Activated CD4-positive, alpha-beta T cell treated with anti-CD3 and anti-CD28 coated beads, Interleukin-2, amount 10 ng/mL, durations not matched to agents 7 days and 5 days (primary cell): ENCODE measurements around the gene STOX2. TPM values are rescaled to one million over a fixed set of nuclear protein-coding genes. Genes with fewer than 3 reads are reported as not detected.
"Not testable (repeated sequence)": the region's sequence is repeated elsewhere in the genome, so short reads cannot be mapped to it uniquely, and the experiment has no call there.

ENCODE experiments used
- CTCF ChIA-PET: fragments of 350-600 bp; sonication (Branson Sonifier 250); formaldehyde crosslinking; loops from one replicate; lab custom pipeline; 2021; ENCODE audit warnings: antibody characterized with exemption; lab: Charles Lee
- POLR2A ChIA-PET: fragments of 350-600 bp; sonication (Branson Sonifier 250); formaldehyde crosslinking; loops from one replicate; lab custom pipeline; 2021; ENCODE audit warnings: antibody characterized with exemption; lab: Charles Lee
- DNase-seq: peaks from one replicate; pipeline ENCODE4 v3.0.0-alpha.2; 2020
- H3K27ac Mint-ChIP-seq: one replicate; pipeline ENCODE4 v1.8.0; 2021; ENCODE audit warnings: mild to moderate bottlenecking, moderate library complexity, mixed read lengths
- H3K27me3 Mint-ChIP-seq: one replicate; pipeline ENCODE4 v1.8.0; 2021; ENCODE audit warnings: mixed read lengths
- H3K36me3 Mint-ChIP-seq: one replicate; pipeline ENCODE4 v1.8.0; 2021; ENCODE audit warnings: low read depth, mixed read lengths
- H3K4me1 Mint-ChIP-seq: one replicate; pipeline ENCODE4 v1.8.0; 2021; ENCODE audit warnings: mixed read lengths
- H3K4me3 Mint-ChIP-seq: one replicate; pipeline ENCODE4 v1.8.0; 2021; ENCODE audit warnings: mild to moderate bottlenecking, moderate library complexity, mixed read lengths
- H3K9me3 Mint-ChIP-seq: one replicate; pipeline ENCODE4 v1.8.0; 2021; ENCODE audit warnings: mixed read lengths
- total RNA-seq, 2 experiments: library from RNA; stranded (reverse); gene quantifications; one replicate each; pipeline ENCODE4 v1.2.3, GENCODE V29; 2021

Gene STOX2
- total RNA-seq, 2 experiments from 2014 or later: not detected

GRCh38 chr4:184028561-184029374 lies 123.7 kb downstream of the STOX2 start:
- Mint-ChIP-seq H3K4me1 (peaks cover 23% of the 10 kb centered on the region), H3K4me3 (peak overlapping the region; percentile 74), H3K27ac (peak overlapping the region; percentile 55), H3K9me3 (no peaks in the 10 kb centered on the region), H3K27me3 (peaks cover 12% of the 10 kb centered on the region), H3K36me3 (no peaks in the 10 kb centered on the region)
- peak; percentile 42 for DNase-seq
- ChIA-PET CTCF (interaction anchor here (0.6 kb wide), 1 partner anchor 978 kb away, joined by 3 read pairs; no protein-coding TSS in a partner anchor), POLR2A (interaction anchor here (0.7 to 0.9 kb wide), 3 partner anchors 11 to 1874 kb away, joined by 3 read pairs; no protein-coding TSS in a partner anchor)

- no peaks in the 10 kb centered on the region for H3K36me3 Mint-ChIP-seq
- peaks cover 23% of the 10 kb centered on the region for H3K4me1 Mint-ChIP-seq
- POLR2A ChIA-PET: no interaction called here
- no peak for DNase-seq
- H3K27ac Mint-ChIP-seq: no peak overlapping the region
- H3K4me3 Mint-ChIP-seq: no peak overlapping the region
- CTCF ChIA-PET: no interaction called here
- peaks cover 12% of the 10 kb centered on the region for H3K27me3 Mint-ChIP-seq
- H3K9me3 Mint-ChIP-seq: no peaks in the 10 kb centered on the region
Observed at GRCh38 chr4:184030036-184030435, 124.9 kb downstream of the STOX2 start.

- peaks cover 23% of the 10 kb centered on the region for H3K4me1 Mint-ChIP-seq
- POLR2A ChIA-PET: no interaction called here
- no peak overlapping the region for H3K4me3 Mint-ChIP-seq
- H3K27ac Mint-ChIP-seq: no peak overlapping the region
- peaks cover 10% of the 10 kb centered on the region for H3K27me3 Mint-ChIP-seq
- H3K9me3 Mint-ChIP-seq: no peaks in the 10 kb centered on the region
- CTCF ChIA-PET: no interaction called here
- no peaks in the 10 kb centered on the region for H3K36me3 Mint-ChIP-seq
- no peak for DNase-seq
Observed at GRCh38 chr4:184030764-184031163, 125.7 kb downstream of the STOX2 start.

GRCh38 chr4:184032091-184032490 lies 127.0 kb downstream of the STOX2 start:
- Mint-ChIP-seq H3K27ac (no peak overlapping the region), H3K9me3 (no peaks in the 10 kb centered on the region), H3K4me3 (no peak overlapping the region), H3K4me1 (peaks cover 23% of the 10 kb centered on the region), H3K27me3 (peaks cover 11% of the 10 kb centered on the region), H3K36me3 (no peaks in the 10 kb centered on the region)
- ChIA-PET CTCF (no interaction called here), POLR2A (no interaction called here)
- DNase-seq: no peak

- DNase-seq: no peak
- CTCF ChIA-PET: no interaction called here
- Mint-ChIP-seq H3K27me3 (peaks cover 54% of the 10 kb centered on the region), H3K4me3 (peak overlapping the region; percentile 30), H3K36me3 (no peaks in the 10 kb centered on the region), H3K9me3 (no peaks in the 10 kb centered on the region), H3K4me1 (peaks cover 9% of the 10 kb centered on the region), H3K27ac (no peak overlapping the region)
- POLR2A ChIA-PET: no interaction called here
Observed at GRCh38 chr4:184039963-184040383, 134.9 kb downstream of the STOX2 start.

GRCh38 chr4:184041156-184041555 lies 136.0 kb downstream of the STOX2 start:
- Mint-ChIP-seq H3K27ac (no peak overlapping the region), H3K27me3 (peaks cover 59% of the 10 kb centered on the region), H3K36me3 (peaks cover 3% of the 10 kb centered on the region), H3K4me1 (peaks cover 9% of the 10 kb centered on the region), H3K9me3 (peaks cover 5% of the 10 kb centered on the region), H3K4me3 (no peak overlapping the region)
- ChIA-PET POLR2A (no interaction called here), CTCF (no interaction called here)
- DNase-seq: no peak

GRCh38 chr4:184046148-184046547 lies 141.0 kb downstream of the STOX2 start:
- ChIA-PET POLR2A (no interaction called here), CTCF (no interaction called here)
- peaks cover 3% of the 10 kb centered on the region for H3K36me3 Mint-ChIP-seq
- H3K9me3 Mint-ChIP-seq: peaks cover 15% of the 10 kb centered on the region
- H3K27ac Mint-ChIP-seq: no peak overlapping the region
- H3K27me3 Mint-ChIP-seq: peaks cover 34% of the 10 kb centered on the region
- no peaks in the 10 kb centered on the region for H3K4me1 Mint-ChIP-seq
- no peak overlapping the region for H3K4me3 Mint-ChIP-seq
- no peak for DNase-seq

- H3K27ac Mint-ChIP-seq, CTCF ChIA-PET, H3K27me3 Mint-ChIP-seq, H3K36me3 Mint-ChIP-seq, POLR2A ChIA-PET, H3K4me3 Mint-ChIP-seq, H3K4me1 Mint-ChIP-seq, DNase-seq: not testable (repeated sequence)
- H3K9me3 Mint-ChIP-seq: peaks cover 15% of the 10 kb centered on the region
Observed at GRCh38 chr4:184051262-184051661, 146.2 kb downstream of the STOX2 start.

- DNase-seq: no peak
- CTCF ChIA-PET: no interaction called here
- no peak overlapping the region for H3K4me3 Mint-ChIP-seq
- POLR2A ChIA-PET: no interaction called here
- no peaks in the 10 kb centered on the region for H3K36me3 Mint-ChIP-seq
- H3K27me3 Mint-ChIP-seq: peaks cover 2% of the 10 kb centered on the region
- H3K4me1 Mint-ChIP-seq: no peaks in the 10 kb centered on the region
- H3K27ac Mint-ChIP-seq: no peak overlapping the region
- H3K9me3 Mint-ChIP-seq: peaks cover 8% of the 10 kb centered on the region
Observed at GRCh38 chr4:184052616-184053015, 147.5 kb downstream of the STOX2 start.

GRCh38 chr4:184053434-184053833 lies 148.3 kb downstream of the STOX2 start:
- H3K9me3 Mint-ChIP-seq: peaks cover 8% of the 10 kb centered on the region
- no peaks in the 10 kb centered on the region for H3K36me3 Mint-ChIP-seq
- H3K4me3 Mint-ChIP-seq: no peak overlapping the region
- no peak overlapping the region for H3K27ac Mint-ChIP-seq
- CTCF ChIA-PET: interaction anchor here (0.5 kb wide), 1 partner anchor 16 kb away, joined by 3 read pairs; no protein-coding TSS in a partner anchor
- no peaks in the 10 kb centered on the region for H3K4me1 Mint-ChIP-seq
- POLR2A ChIA-PET: interaction anchor here (0.7 kb wide), 1 partner anchor 753 kb away, joined by 3 read pairs; no protein-coding TSS in a partner anchor
- peaks cover 2% of the 10 kb centered on the region for H3K27me3 Mint-ChIP-seq
- DNase-seq: no peak

- Mint-ChIP-seq H3K27me3 (no peaks in the 10 kb centered on the region), H3K36me3 (no peaks in the 10 kb centered on the region), H3K4me1 (no peaks in the 10 kb centered on the region), H3K9me3 (no peaks in the 10 kb centered on the region), H3K27ac (no peak overlapping the region), H3K4me3 (no peak overlapping the region)
- ChIA-PET CTCF (no interaction called here), POLR2A (no interaction called here)
- no peak for DNase-seq
Observed at GRCh38 chr4:184056877-184057276, 151.8 kb downstream of the STOX2 start.

- H3K4me3 Mint-ChIP-seq: no peak overlapping the region
- H3K27ac Mint-ChIP-seq: no peak overlapping the region
- CTCF ChIA-PET: no interaction called here
- no peaks in the 10 kb centered on the region for H3K27me3 Mint-ChIP-seq
- no peaks in the 10 kb centered on the region for H3K9me3 Mint-ChIP-seq
- POLR2A ChIA-PET: no interaction called here
- H3K4me1 Mint-ChIP-seq: no peaks in the 10 kb centered on the region
- no peaks in the 10 kb centered on the region for H3K36me3 Mint-ChIP-seq
- DNase-seq: no peak
Observed at GRCh38 chr4:184058026-184058425, 152.9 kb downstream of the STOX2 start.

GRCh38 chr4:184059099-184059498 lies 154.0 kb downstream of the STOX2 start:
- ChIA-PET POLR2A (no interaction called here), CTCF (no interaction called here)
- DNase-seq: no peak
- Mint-ChIP-seq H3K4me3 (no peak overlapping the region), H3K27me3 (no peaks in the 10 kb centered on the region), H3K36me3 (no peaks in the 10 kb centered on the region), H3K9me3 (no peaks in the 10 kb centered on the region), H3K4me1 (no peaks in the 10 kb centered on the region), H3K27ac (no peak overlapping the region)
